IMR-90 (cell line): Measurements from ENCODE around the gene MYPN. TPM values are rescaled to one million over a fixed set of nuclear protein-coding genes. Genes with fewer than 3 reads are reported as not detected.

Experiments
- ATAC-seq: fragments of 200-7000 bp; cut with Tn5 transposase; 2 replicates; pipeline ENCODE4 v1.9.1; 2020; ENCODE audit warnings: low read depth, mild to moderate bottlenecking, moderate library complexity
- BruUV-seq: library from RNA; stranded (reverse); fragments of 400-500 nt; replicated peaks from 2 replicates; lab custom pipeline; 2021; lab: Mats Ljungman, UMichigan
- CTCF ChIA-PET: fragments of 300-600 bp; formaldehyde crosslinking; extraction: SDS; loops from one replicate; lab custom pipeline; 2021; ENCODE audit warnings: antibody characterized with exemption; lab: Yijun Ruan, JAX
- POLR2A ChIA-PET: fragments of 300-600 bp; sonication (Branson Sonifier 250); formaldehyde crosslinking; loops from one replicate; lab custom pipeline; 2022; ENCODE audit warnings: antibody characterized with exemption; ENCODE audit not compliant: unreplicated experiment; lab: Charles Lee
- DNase-seq: peaks from one replicate; pipeline ENCODE4 v3.0.0; 2013
- H2AFZ ChIP-seq: replicated peaks from 2 replicates; pipeline ENCODE3; 2013; ENCODE audit warnings: low read length, mild to moderate bottlenecking; ENCODE audit not compliant: poor library complexity
- H2AK5ac ChIP-seq: 2 replicates; pipeline ENCODE4 v1.6.1; 2013; ENCODE audit warnings: low read depth, low read length, inconsistent platforms
- H2AK9ac ChIP-seq: replicated peaks from 2 replicates; pipeline ENCODE3; 2013; ENCODE audit warnings: mild to moderate bottlenecking, low read depth, low read length, moderate library complexity; ENCODE audit not compliant: poor library complexity
- H2BK120ac ChIP-seq: 2 replicates; pipeline ENCODE4 v1.6.1; 2013; ENCODE audit warnings: low read depth, low read length, inconsistent platforms
- H2BK15ac ChIP-seq: 3 replicates; pipeline ENCODE4 v1.6.1; 2013; ENCODE audit warnings: low read depth, low read length, inconsistent platforms
- H2BK20ac ChIP-seq: 2 replicates; pipeline ENCODE4 v1.6.1; 2013; ENCODE audit warnings: low read depth, mild to moderate bottlenecking, inconsistent platforms, low read length, moderate library complexity
- H2BK5ac ChIP-seq: 2 replicates; pipeline ENCODE4 v1.6.1; 2013; ENCODE audit warnings: mild to moderate bottlenecking, low read depth, low read length, inconsistent platforms; ENCODE audit not compliant: poor library complexity, severe bottlenecking
- H3K14ac ChIP-seq: replicated peaks from 2 replicates; pipeline ENCODE4 v1.6.1; 2013; ENCODE audit warnings: low read depth, low read length, inconsistent platforms
- H3K18ac ChIP-seq: 2 replicates; pipeline ENCODE4 v1.6.1; 2013; ENCODE audit warnings: low read depth, low read length, control low read depth
- H3K23ac ChIP-seq: 2 replicates; pipeline ENCODE4 v1.6.1; 2013; ENCODE audit warnings: low read depth, low read length, inconsistent platforms
- H3K27ac ChIP-seq: 2 replicates; pipeline ENCODE4 v1.5.1; 2013; ENCODE audit warnings: mild to moderate bottlenecking, control low read depth, low read length; ENCODE audit not compliant: insufficient read depth
- H3K27me3 ChIP-seq: 2 replicates; pipeline ENCODE4 v1.6.1; 2013; ENCODE audit warnings: low read length; ENCODE audit not compliant: control insufficient read depth, insufficient read depth
- H3K36me3 ChIP-seq: 2 replicates; pipeline ENCODE4 v1.6.1; 2013; ENCODE audit warnings: low read length, mixed read lengths; ENCODE audit not compliant: control insufficient read depth, insufficient read depth
- H3K4ac ChIP-seq: 2 replicates; pipeline ENCODE4 v1.6.1; 2013; ENCODE audit warnings: low read depth, low read length, inconsistent platforms
- H3K4me1 ChIP-seq: 2 replicates; pipeline ENCODE4 v1.6.1; 2013; ENCODE audit warnings: low read length, mixed read lengths; ENCODE audit not compliant: control insufficient read depth, insufficient read depth
- H3K4me2 ChIP-seq: 2 replicates; pipeline ENCODE4 v1.6.1; 2013; ENCODE audit warnings: low read depth, mild to moderate bottlenecking, control low read depth, low read length, moderate library complexity
- H3K4me3 ChIP-seq: 2 replicates; pipeline ENCODE4 v1.5.1; 2013; ENCODE audit warnings: low read depth, mild to moderate bottlenecking, control low read depth, low read length, moderate library complexity; ENCODE audit not compliant: insufficient read depth
- H3K56ac ChIP-seq: 2 replicates; pipeline ENCODE4 v1.6.1; 2013; ENCODE audit warnings: low read length, inconsistent platforms; ENCODE audit not compliant: insufficient read depth; ENCODE audit errors: extremely low read depth
- H3K79me1 ChIP-seq, 2 experiments: 2 replicates each; pipeline ENCODE4 v1.6.1; 2013; ENCODE audit warnings: low read length in 2 of 2, inconsistent platforms in 1 of 2, low read depth in 1 of 2
- H3K9ac ChIP-seq: 2 replicates; pipeline ENCODE4 v1.6.1; 2013; ENCODE audit warnings: low read depth, low read length, control low read depth
- H3K9me1 ChIP-seq: 2 replicates; pipeline ENCODE4 v1.6.1; 2013; ENCODE audit warnings: low read length, inconsistent platforms; ENCODE audit not compliant: insufficient read depth
- H3K9me3 ChIP-seq: 2 replicates; pipeline ENCODE4 v1.6.1; 2013; ENCODE audit warnings: low read length; ENCODE audit not compliant: control insufficient read depth, insufficient read depth
- H4K20me1 ChIP-seq: 2 replicates; pipeline ENCODE4 v1.6.1; 2013; ENCODE audit warnings: low read length, inconsistent platforms; ENCODE audit not compliant: insufficient read depth
- H4K5ac ChIP-seq: 2 replicates; pipeline ENCODE4 v1.6.1; 2013; ENCODE audit warnings: mild to moderate bottlenecking, low read depth, low read length, control low read depth
- H4K8ac ChIP-seq, 2 experiments: 2 replicates each; pipeline ENCODE4 v1.6.1; 2013; ENCODE audit warnings: low read depth in 2 of 2, low read length in 2 of 2, control low read depth in 1 of 2, inconsistent platforms in 1 of 2
- H4K91ac ChIP-seq: 2 replicates; pipeline ENCODE4 v1.6.1; 2013; ENCODE audit warnings: low read depth, low read length, inconsistent platforms; ENCODE audit not compliant: insufficient read depth
- BHLHE40 ChIP-seq: fragments of 150-350 bp; IDR thresholded peaks from 2 replicates; pipeline ENCODE4 v1.6.1; 2016; ENCODE audit warnings: mild to moderate bottlenecking, low read depth, low read length
- CEBPB ChIP-seq: IDR thresholded peaks from 2 replicates; pipeline ENCODE4 v1.6.1; 2012; ENCODE audit warnings: low read depth, low read length, improper control_type of control experiment
- CHD1 ChIP-seq: IDR thresholded peaks from 2 replicates; pipeline ENCODE4 v1.6.1; 2012; ENCODE audit warnings: low read depth, low read length, improper control_type of control experiment
- FOS ChIP-seq: fragments of 150-350 bp; IDR thresholded peaks from 2 replicates; pipeline ENCODE4 v1.6.1; 2016; ENCODE audit warnings: low read depth, low read length
- MAFK ChIP-seq: IDR thresholded peaks from 2 replicates; pipeline ENCODE4 v1.6.1; 2012; ENCODE audit warnings: low read depth, low read length, improper control_type of control experiment
- MAZ ChIP-seq: IDR thresholded peaks from 2 replicates; pipeline ENCODE4 v1.6.1; 2012; ENCODE audit warnings: low read depth, mild to moderate bottlenecking, low read length, improper control_type of control experiment, moderate library complexity, borderline replicate concordance
- MXI1 ChIP-seq: IDR thresholded peaks from 2 replicates; pipeline ENCODE4 v1.6.1; 2012; ENCODE audit warnings: low read depth, mild to moderate bottlenecking, low read length, moderate library complexity, borderline replicate concordance
- NFE2L2 ChIP-seq: fragments of 150-350 bp; IDR thresholded peaks from 2 replicates; pipeline ENCODE4 v1.6.1; 2016; ENCODE audit warnings: low read depth, mild to moderate bottlenecking, low read length
- POLR2A ChIP-seq: IDR thresholded peaks from 2 replicates; pipeline ENCODE4 v1.6.1; 2012; ENCODE audit warnings: mild to moderate bottlenecking, low read depth, low read length
- RAD21 ChIP-seq: IDR thresholded peaks from 2 replicates; pipeline ENCODE4 v1.6.1; 2012; ENCODE audit warnings: low read length, improper control_type of control experiment
- RCOR1 ChIP-seq: IDR thresholded peaks from 2 replicates; pipeline ENCODE4 v1.6.1; 2012; ENCODE audit warnings: mild to moderate bottlenecking, low read length, improper control_type of control experiment; ENCODE audit not compliant: insufficient replicate concordance
- RFX5 ChIP-seq: IDR thresholded peaks from 2 replicates; pipeline ENCODE4 v1.8.0; 2012; ENCODE audit warnings: low read depth, mild to moderate bottlenecking, low read length, moderate library complexity
- SMC3 ChIP-seq: fragments of 150-350 bp; IDR thresholded peaks from 2 replicates; pipeline ENCODE4 v1.6.1; 2016; ENCODE audit warnings: low read depth, mild to moderate bottlenecking, antibody characterized with exemption, low read length, moderate library complexity
- WGBS, 2 experiments: methylation state at CpG; one replicate each; pipeline versions ENCODE4 v1.1.5 to v1.1.7; 2013; ENCODE audit warnings: missing lambda C conversion rate in 2 of 2; ENCODE audit not compliant: insufficient read length in 1 of 2; ENCODE audit errors: extremely low coverage in 2 of 2; 5-methylcytosine and 5-hydroxymethylcytosine counted together
- dilution Hi-C: fragments of 300-500 bp; cut with HindIII; formaldehyde crosslinking; loops from one replicate; pipeline ENCODE4 v1.14.3; 2018; ENCODE audit warnings: low sequenced_read_pairs; ENCODE audit not compliant: unreplicated experiment
- in situ Hi-C: fragments of 300-500 bp; cut with MboI; formaldehyde crosslinking; loops from 3 replicates; pipeline ENCODE4 v1.14.3; 2019; ENCODE audit warnings: low sequenced_read_pairs, inconsistent platforms, mixed read lengths
- intact Hi-C: fragments of 100-400 bp; cut with micrococcal nuclease; formaldehyde crosslinking; loops from 2 replicates; pipeline ENCODE4 v1.10.0; 2022
- polyA plus RNA-seq, 3 experiments: library from polyadenylated mRNA; depleted of rRNA; stranded (reverse); fragments of >200 nt; gene quantifications; 2 replicates each; pipeline ENCODE4 v1.2.3, GENCODE V29; 2012; ENCODE audit warnings: low replicate concordance in 1 of 3
- total RNA-seq: library from RNA; depleted of rRNA; stranded (reverse); fragments of >200 nt; gene quantifications from 2 replicates; pipeline ENCODE4 v1.2.3, GENCODE V29; 2012
- TF ChIP-seq, protein P1 (sequence below): fragments of 150-350 bp; IDR thresholded peaks from 2 replicates; pipeline ENCODE4 v1.6.1; 2016; ENCODE audit warnings: low read depth, mild to moderate bottlenecking, low read length, moderate library complexity, borderline replicate concordance
- TF ChIP-seq, protein P2 (sequence below): conservative IDR thresholded peaks from 2 replicates; pipeline ENCODE4 v1.5.1; 2012; ENCODE audit warnings: mild to moderate bottlenecking, low read depth, low read length, improper control_type of control experiment
- TF ChIP-seq, protein P3 (sequence below): fragments of 150-350 bp; IDR thresholded peaks from 2 replicates; pipeline ENCODE4 v1.6.1; 2017; ENCODE audit warnings: mild to moderate bottlenecking, antibody characterized with exemption, low read length, low read depth

Gene MYPN
- total and polyA plus RNA-seq, 2 of the 4 experiments (the other 2 are of a cell fraction) = 7.8 to 13.1 TPM

DNA sequence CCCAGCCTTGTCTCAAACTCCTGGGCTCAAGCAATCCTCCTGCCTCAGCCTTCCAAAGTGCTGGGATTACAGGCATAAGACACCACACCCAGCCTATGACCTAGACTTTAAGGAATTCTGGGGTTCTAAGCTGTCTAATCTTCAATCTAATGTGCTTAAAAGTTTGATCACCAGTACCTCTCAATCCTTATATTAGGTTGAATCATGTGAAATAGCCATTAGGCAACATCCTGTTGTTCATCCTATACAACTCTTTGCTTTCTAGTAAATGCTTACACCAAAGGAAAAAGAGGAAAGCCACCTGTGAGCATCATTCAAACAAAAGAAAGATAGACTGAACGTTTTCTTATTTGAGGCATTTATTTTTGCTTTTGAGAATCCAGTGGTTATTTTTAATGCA is 66.7 kb downstream of the MYPN start:
- Histone ChIP-seq H3K36me3 (peaks cover 3% of the 10 kb centered on the region; the same call in 1 of the 2 replicates), H3K79me1 (no peaks in the 10 kb centered on the region), H2BK20ac (no peak overlapping the region), H2BK5ac (no peak overlapping the region), H3K23ac (no peak overlapping the region), H2BK15ac (no peak overlapping the region), H3K9me1 (0 out of 2 replicates have a peak, but pooled peaks cover 2% of the 10 kb centered on the region), H3K9me3 (no peaks in the 10 kb centered on the region), H3K4me1 (no peaks in the 10 kb centered on the region), H3K27me3 (no peaks in the 10 kb centered on the region), H2AK9ac (no peak overlapping the region), H3K14ac (no peak overlapping the region), H4K91ac (no peak overlapping the region), H3K56ac (no peak overlapping the region), H2AFZ (no peak overlapping the region), H3K4ac (no peak overlapping the region), H3K27ac (no peak overlapping the region), H3K9ac (no peak overlapping the region), H3K4me3 (no peak overlapping the region), H3K18ac (no peak overlapping the region), H2BK120ac (no peak overlapping the region), H3K4me2 (no peak overlapping the region), H4K8ac (no peak overlapping the region), H4K5ac (no peak overlapping the region), H2AK5ac (no peak overlapping the region), H4K20me1 (no peaks in the 10 kb centered on the region)
- no peak for DNase-seq
- WGBS, 2 experiments = no CpG with 5 or more reads among the region's 1 CpG
- dilution Hi-C loops = no loop called here
- ATAC-seq = no peak
- TF ChIP-seq, protein P1, sequence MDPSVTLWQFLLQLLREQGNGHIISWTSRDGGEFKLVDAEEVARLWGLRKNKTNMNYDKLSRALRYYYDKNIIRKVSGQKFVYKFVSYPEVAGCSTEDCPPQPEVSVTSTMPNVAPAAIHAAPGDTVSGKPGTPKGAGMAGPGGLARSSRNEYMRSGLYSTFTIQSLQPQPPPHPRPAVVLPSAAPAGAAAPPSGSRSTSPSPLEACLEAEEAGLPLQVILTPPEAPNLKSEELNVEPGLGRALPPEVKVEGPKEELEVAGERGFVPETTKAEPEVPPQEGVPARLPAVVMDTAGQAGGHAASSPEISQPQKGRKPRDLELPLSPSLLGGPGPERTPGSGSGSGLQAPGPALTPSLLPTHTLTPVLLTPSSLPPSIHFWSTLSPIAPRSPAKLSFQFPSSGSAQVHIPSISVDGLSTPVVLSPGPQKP = no peak
- TF ChIP-seq RAD21 (no peak), CEBPB (no peak), MAFK (no peak), RCOR1 (no peak), SMC3 (no peak), MAZ (no peak), NFE2L2 (no peak), FOS (no peak), CHD1 (no peak), POLR2A (no peak), RFX5 (no peak), BHLHE40 (no peak), MXI1 (no peak)
- TF ChIP-seq, protein P2, sequence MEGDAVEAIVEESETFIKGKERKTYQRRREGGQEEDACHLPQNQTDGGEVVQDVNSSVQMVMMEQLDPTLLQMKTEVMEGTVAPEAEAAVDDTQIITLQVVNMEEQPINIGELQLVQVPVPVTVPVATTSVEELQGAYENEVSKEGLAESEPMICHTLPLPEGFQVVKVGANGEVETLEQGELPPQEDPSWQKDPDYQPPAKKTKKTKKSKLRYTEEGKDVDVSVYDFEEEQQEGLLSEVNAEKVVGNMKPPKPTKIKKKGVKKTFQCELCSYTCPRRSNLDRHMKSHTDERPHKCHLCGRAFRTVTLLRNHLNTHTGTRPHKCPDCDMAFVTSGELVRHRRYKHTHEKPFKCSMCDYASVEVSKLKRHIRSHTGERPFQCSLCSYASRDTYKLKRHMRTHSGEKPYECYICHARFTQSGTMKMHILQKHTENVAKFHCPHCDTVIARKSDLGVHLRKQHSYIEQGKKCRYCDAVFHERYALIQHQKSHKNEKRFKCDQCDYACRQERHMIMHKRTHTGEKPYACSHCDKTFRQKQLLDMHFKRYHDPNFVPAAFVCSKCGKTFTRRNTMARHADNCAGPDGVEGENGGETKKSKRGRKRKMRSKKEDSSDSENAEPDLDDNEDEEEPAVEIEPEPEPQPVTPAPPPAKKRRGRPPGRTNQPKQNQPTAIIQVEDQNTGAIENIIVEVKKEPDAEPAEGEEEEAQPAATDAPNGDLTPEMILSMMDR = no peak
- TF ChIP-seq, protein P3, sequence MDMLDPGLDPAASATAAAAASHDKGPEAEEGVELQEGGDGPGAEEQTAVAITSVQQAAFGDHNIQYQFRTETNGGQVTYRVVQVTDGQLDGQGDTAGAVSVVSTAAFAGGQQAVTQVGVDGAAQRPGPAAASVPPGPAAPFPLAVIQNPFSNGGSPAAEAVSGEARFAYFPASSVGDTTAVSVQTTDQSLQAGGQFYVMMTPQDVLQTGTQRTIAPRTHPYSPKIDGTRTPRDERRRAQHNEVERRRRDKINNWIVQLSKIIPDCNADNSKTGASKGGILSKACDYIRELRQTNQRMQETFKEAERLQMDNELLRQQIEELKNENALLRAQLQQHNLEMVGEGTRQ = no peak
- in situ Hi-C loops = loop anchor here (25.0 kb wide), 1 partner anchor 314 kb away; no protein-coding TSS in a partner anchor
- ChIA-PET CTCF (no interaction called here), POLR2A (no interaction called here)
- intact Hi-C loops = no loop called here
- BruUV-seq = no TSS peak
